Subcutaneous adipose tissue (tissue), 4 donors: ENCODE results near the gene NOP10. TPM values are rescaled to one million over a fixed set of nuclear protein-coding genes. Genes with fewer than 3 reads are reported as not detected.

Source experiments
- CTCF ChIP-seq: fragments of 450-650 bp; IDR thresholded peaks from one replicate; pipeline ENCODE4 v1.5.1; 2016; ENCODE audit warnings: low read depth, mild to moderate bottlenecking, control low read depth, antibody characterized with exemption, moderate library complexity
- total RNA-seq, 4 donors: library from RNA; depleted of rRNA; stranded (reverse); fragments of >200 nt; gene quantifications; one replicate each; pipeline ENCODE4 v1.1.0, GENCODE V29; 2016

Gene NOP10
- total RNA-seq, 4 donors from 2014 or later, result 82.7 to 244 (median 166) TPM

DNA sequence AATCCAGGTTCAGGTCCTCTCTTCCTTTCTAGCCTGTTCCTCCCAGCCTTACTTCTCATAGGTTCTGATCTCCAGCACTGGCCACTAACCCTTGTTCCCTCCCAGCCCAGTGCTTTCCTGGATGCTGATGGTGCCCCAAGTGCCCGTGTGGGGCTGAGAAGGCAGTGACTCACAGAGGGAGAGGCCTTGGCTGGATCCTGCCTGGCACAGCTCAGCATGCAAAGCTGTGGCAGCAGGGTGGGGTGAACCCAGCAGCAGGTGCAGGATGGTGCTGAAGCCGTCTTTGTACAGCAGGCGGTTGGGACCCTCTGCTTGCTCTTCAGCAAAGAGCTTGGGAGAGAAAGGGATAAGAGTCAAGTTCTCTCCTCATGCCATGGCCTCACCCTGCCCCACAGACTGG is 16.5 kb upstream of the NOP10 start:
- TF ChIP-seq CTCF, result no peak

GRCh38 chr15:34358948-34359347 is 16.0 kb upstream of the NOP10 start:
- no peak for TF ChIP-seq CTCF

GRCh38 chr15:34358367-34358766 is 15.4 kb upstream of the NOP10 start:
- TF ChIP-seq CTCF, result no peak

GRCh38 chr15:34357653-34358052 is 14.7 kb upstream of the NOP10 start:
- TF ChIP-seq CTCF, result no peak

GRCh38 chr15:34355241-34355640 is 12.3 kb upstream of the NOP10 start:
- no peak for TF ChIP-seq CTCF

DNA sequence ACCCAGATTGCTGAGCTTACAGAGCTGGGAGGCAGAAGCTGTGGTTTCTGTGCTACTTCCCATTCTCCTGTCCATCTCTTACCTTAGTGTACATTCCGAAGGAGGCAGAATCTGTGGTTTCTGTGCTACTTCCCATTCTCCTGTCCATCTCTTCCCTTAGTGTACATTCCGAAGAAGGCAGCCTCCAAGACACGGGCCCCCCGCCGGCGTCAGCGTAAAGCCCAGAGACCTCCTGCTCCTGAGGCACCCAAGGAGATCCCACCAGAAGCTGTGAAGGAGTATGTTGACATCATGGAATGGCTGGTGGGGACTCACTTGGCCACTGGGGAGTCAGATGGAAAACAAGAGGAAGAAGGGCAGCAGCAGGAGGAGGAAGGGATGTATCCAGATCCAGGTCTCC is 11.3 kb upstream of the NOP10 start:
- no peak for TF ChIP-seq CTCF

DNA sequence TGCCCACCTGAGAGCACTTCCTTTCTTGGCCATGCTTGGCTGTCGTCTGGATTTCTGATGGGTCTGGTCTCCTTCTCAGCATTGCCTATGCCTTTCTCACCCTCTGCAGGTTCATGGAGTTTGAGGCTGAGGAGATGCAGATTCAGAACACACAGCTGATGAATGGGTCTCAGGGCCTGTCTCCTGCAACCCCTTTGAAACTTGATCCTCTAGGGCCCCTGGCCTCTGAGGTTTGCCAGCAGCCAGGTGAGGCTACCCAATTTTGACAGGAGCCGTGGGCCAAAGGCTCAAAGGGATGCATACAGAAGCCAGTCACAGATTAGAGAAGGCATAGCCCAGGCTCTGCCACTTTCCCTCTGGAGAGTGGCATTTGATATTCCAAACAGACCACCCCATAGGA is 10.7 kb upstream of the NOP10 start:
- TF ChIP-seq CTCF, result no peak

DNA sequence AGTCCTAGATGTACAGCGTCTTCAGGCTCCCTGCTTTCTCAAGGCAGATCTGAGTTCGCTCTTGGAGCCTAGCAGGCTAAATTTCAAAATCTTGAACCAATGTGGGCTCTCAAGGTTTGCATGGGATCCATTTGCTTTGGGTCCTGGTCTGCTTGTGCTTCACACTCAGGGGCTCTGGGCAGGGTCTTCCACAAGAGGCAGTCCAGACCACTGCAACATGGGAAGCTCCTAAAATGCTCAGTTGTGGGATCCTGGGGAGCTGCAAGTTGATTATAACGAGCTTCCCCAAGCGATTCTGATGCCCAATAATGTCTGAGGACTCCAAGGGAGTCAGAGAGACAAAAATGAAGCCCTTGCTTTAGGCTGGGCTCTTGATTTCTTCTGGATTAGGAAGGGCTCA is 6.8 kb upstream of the NOP10 start:
- TF ChIP-seq CTCF, result no peak
